ENCODE measurements around the gene DOCK9.
"Not testable (repeated sequence)": the region's sequence is repeated elsewhere in the genome, so short reads cannot be mapped to it uniquely, and the experiment has no call there.

The DOCK9 gene

GRCh38 chr13:98824376-98825160, 153.3 kb downstream of the DOCK9 start:
- DNase-seq, result no peak

- DNase-seq, result no peak
Measured at GRCh38 chr13:98823442-98823841, 154.4 kb downstream of the DOCK9 start.

DNA sequence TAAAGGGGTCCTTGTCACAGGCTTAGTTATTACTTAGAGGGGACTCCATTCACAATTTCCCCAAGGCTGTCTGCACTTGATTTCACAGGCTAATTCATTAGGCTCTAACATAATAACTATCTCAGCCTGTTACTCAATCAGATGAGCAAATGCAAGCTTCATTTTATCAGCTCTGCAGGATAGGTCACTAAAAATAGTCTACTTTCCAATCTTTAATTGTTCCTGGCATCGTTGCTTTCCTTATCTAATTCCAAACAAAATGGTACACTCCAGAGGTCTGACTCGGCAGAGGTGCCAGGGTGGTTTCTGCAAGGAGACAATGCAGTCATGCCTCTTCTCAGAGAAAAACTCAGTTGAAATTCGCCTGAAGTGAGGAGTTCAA, 155.6 kb downstream of the DOCK9 start:
- no peak for DNase-seq

- DNase-seq, result no peak
Measured at GRCh38 chr13:98821372-98822224, 156.3 kb downstream of the DOCK9 start.

GRCh38 chr13:98820744-98821371, 157.0 kb downstream of the DOCK9 start:
- no peak for DNase-seq

- no peak for DNase-seq
Measured at GRCh38 chr13:98820300-98820699, 157.6 kb downstream of the DOCK9 start.

DNA sequence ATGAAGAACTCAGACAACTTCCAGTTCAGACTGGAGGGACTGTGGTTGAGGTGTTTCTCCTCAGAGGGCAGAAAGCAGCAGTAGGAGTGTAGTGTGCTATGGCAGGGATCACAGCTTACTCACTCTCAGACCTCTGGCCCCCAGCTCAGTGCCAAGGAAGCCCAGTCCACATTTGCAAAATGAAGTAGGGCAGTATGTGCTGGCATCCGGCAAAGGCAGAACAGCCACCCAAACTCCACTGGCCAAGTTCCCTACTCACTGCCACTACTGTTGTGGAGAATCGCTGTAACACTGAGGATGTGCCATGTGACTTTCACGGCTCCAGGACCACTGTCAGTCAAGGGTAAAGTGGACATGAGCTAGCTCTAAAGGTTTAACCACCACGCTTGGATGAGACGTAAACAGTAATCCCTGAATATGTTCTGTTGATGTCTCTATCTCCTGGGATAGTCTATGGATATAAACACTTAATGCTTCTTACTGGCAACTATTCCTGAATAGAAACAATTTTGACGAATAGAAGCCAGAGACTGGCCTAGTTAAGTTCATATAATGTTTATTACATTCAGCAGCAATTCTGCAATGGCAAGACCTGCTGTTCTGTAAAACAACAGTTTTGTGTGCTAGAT, 158.4 kb downstream of the DOCK9 start:
- peak in 1 of 56 donors; percentile 5 for DNase-seq

- no peak for DNase-seq
Measured at GRCh38 chr13:98816406-98816805, 161.5 kb downstream of the DOCK9 start.

- DNase-seq, result no peak
Measured at GRCh38 chr13:98813993-98814392, 163.9 kb downstream of the DOCK9 start.

DNA sequence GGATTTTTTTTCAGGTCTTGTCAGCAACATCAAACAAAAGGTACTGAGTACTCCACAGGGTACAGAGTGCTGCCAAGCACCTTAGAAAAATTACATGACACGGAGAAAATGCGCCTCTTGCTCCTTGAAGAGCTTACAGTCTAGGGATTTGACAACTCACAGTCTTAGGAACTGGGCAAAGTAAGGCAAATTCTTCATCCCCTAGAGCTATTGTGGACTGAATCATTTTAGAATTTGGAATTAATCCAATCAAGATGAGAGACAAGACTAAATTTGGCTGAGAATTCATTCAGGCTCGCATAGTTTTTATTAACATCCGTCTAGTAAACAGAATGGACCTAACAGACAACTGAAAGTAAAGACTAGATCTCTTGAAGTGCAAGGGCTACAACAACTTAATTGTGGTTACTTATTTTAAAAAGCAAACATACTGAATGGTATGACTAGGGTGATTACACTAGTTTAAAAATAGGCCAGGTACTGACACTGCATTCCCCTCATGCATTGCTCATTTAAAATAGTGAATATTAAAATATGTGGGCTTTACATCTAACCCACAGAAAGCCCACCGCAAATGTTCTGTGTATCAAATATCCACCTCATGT, 165.6 kb downstream of the DOCK9 start:
- DNase-seq, result not testable (repeated sequence)

DNA sequence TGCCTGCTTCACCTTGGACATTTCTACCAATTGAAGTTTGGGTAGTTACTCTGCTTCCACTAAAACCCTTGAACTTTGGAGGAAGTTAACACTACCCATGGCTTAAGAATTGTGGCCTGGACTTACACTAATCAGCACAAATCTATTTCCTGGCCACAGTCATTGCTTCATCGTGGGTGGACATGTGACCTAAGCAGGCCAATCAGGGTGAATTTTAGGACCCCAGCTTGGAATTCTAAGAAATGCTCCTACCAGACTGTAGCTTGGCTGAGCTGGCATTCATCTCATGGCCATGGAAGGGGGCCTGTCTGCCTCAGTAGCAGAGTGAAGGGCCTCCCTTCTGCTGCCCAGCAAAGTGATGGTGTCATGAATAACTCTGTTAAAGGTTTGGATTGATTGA, 167.1 kb downstream of the DOCK9 start:
- DNase-seq, result no peak

GRCh38 chr13:98809345-98809777, 168.5 kb downstream of the DOCK9 start:
- no peak for DNase-seq

- no peak for DNase-seq
Measured at GRCh38 chr13:98807774-98808173, 170.1 kb downstream of the DOCK9 start.

- DNase-seq, result no peak
Measured at GRCh38 chr13:98804336-98804855, 173.5 kb downstream of the DOCK9 start.

- DNase-seq, result no peak
Measured at GRCh38 chr13:98803921-98804320, 173.9 kb downstream of the DOCK9 start.

DNA sequence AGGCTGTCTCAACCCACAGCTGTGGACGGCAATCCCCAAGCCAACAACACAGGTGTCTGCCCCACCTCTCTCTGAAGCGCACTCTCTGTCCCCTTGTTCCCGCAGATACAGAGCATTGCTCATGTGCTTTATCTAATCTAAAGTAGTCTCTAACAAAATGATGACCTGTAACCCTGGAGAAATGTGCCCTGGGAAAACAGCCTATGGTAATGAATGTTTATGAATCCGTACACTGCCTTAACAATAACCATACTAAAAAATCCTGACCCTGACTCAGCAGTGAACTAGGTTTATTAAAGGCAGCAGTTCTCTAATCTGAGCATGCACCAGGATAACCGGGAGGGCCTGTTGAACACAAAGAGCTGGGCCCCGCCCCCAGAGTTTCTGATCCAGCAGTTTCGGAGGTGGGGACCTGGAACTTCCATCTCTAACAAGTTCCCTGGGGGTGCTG, 174.7 kb downstream of the DOCK9 start:
- no peak for DNase-seq

DNA sequence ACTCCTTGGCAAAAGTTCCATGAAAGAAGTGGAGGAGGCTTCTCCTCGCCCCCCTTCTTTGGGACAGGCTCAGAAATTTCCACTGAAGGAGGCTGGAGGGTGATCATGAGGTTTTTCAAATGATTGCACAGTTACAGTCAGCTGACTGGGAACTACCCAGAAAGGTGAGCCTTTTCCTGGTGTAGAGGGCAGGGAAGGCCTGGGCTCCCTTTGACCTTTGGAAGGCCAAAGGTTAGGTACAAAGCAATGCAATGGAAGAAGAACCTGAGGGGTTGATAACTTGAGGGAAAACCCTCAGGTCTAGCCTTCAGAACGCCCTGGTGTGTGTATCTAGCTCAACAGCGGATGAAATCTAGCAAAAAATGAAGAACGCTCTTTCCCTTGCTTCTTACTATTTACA, 175.3 kb downstream of the DOCK9 start:
- DNase-seq, result no peak

- DNase-seq, result no peak
Measured at GRCh38 chr13:98801626-98802418, 176.0 kb downstream of the DOCK9 start.

DNA sequence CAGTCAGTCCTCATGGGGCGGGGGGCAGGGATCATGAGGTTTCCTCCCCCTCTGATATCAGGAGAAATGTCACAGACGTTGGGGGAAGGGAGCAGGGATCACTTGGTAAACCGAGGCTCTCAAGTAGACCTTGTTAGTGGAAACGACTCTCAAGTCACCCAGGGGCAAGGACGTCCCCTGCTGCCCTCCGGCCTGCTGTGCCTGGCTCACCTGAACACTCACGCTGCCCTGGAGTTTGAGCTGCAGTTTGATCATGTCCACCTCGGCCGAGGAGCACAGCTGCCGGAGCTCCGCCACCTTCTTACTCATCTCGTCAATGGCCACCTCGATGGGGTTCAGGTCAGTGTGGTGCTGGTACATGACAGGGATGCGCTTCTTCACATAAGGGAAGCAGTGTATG, 177.8 kb downstream of the DOCK9 start:
- no peak for DNase-seq
